ENCODE data around the gene CCDC3.

GRCh38 chr10:12949248-12949647 is 52.3 kb downstream of the CCDC3 start:
- no peak for TF ChIP-seq CTCF (conservative IDR thresholded peaks at IDR 0.05; ENCODE audit: low read depth, low read length)
- TF ChIP-seq POLR2A (IDR thresholded peaks at IDR 0.05; ENCODE audit: low read depth, low read length), result no peak
- no peak for TF ChIP-seq CEBPB (IDR thresholded peaks at IDR 0.05; ENCODE audit: low read depth, low read length)
- TF ChIP-seq RAD21 (IDR thresholded peaks at IDR 0.05; ENCODE audit: low read length), result no peak
- TF ChIP-seq ELK1 (IDR thresholded peaks at IDR 0.05; ENCODE audit: borderline replicate concordance, low read depth, low read length), result no peak
- TF ChIP-seq MAZ (IDR thresholded peaks at IDR 0.05; ENCODE audit: borderline replicate concordance, low read depth, low read length), result no peak
- TF ChIP-seq SMC3 (IDR thresholded peaks at IDR 0.05; ENCODE audit: low read depth, low read length), result no peak
- no peak for TF ChIP-seq MAFK (IDR thresholded peaks at IDR 0.05; ENCODE audit: low read depth, low read length)
- no peak for TF ChIP-seq BHLHE40 (IDR thresholded peaks at IDR 0.05; ENCODE audit: low read depth, low read length)
- TF ChIP-seq MXI1 (IDR thresholded peaks at IDR 0.05; ENCODE audit: borderline replicate concordance, low read depth, low read length), result no peak
- no peak for TF ChIP-seq CHD1 (IDR thresholded peaks at IDR 0.05; ENCODE audit: low read depth, low read length)
- no peak for TF ChIP-seq RFX5 (IDR thresholded peaks at IDR 0.05; ENCODE audit: low read depth, low read length)
- no peak for TF ChIP-seq USF2 (IDR thresholded peaks at IDR 0.05; ENCODE audit: low read depth, low read length)
- no peak for TF ChIP-seq FOS (IDR thresholded peaks at IDR 0.05; ENCODE audit: low read depth, low read length)
